Esophagus squamous epithelium (tissue), 5 donors: ENCODE measurements around the gene CCL7. TPM values are rescaled to one million over a fixed set of nuclear protein-coding genes. Genes with fewer than 3 reads are reported as not detected.
"Not testable (repeated sequence)": the region's sequence is repeated elsewhere in the genome, so short reads cannot be mapped to it uniquely, and the experiment has no call there.

ENCODE experiments used
- DNase-seq: peaks from one replicate; lab custom pipeline; 2025; lab: John Stamatoyannopoulos, UW
- H3K27ac ChIP-seq, 4 donors: fragments of 200-600 bp; sonication (generic); one replicate each; pipeline ENCODE4 v1.5.1; 2016 to 2019; ENCODE audit warnings: mild to moderate bottlenecking in 1 of 4
- H3K27me3 ChIP-seq, 4 donors: fragments of 200-600 bp; sonication (generic); 1 replicate in 3 of 4; 2 replicates in 1 of 4; pipeline versions ENCODE4 v1.5.1 to v1.6.0; 2017 to 2021; ENCODE audit warnings: antibody characterized with exemption in 1 of 4
- H3K36me3 ChIP-seq, 3 donors: fragments of 200-600 bp; sonication (generic); one replicate each; pipeline ENCODE4 v1.5.1; 2016 to 2019
- H3K4me1 ChIP-seq, 3 donors: fragments of 200-600 bp; sonication (generic); one replicate each; pipeline ENCODE4 v1.5.1; 2017 to 2019
- H3K4me3 ChIP-seq, 4 donors: fragments of 200-600 bp; sonication (generic); 1 replicate in 3 of 4; 2 replicates in 1 of 4; pipeline ENCODE4 v1.5.1; 2016 to 2019; ENCODE audit warnings: mild to moderate bottlenecking in 2 of 4, moderate library complexity in 1 of 4
- H3K9me3 ChIP-seq, 3 donors: fragments of 200-600 bp; sonication (generic); one replicate each; pipeline ENCODE4 v1.5.1; 2016 to 2019
- POLR2A ChIP-seq, 4 donors: fragments of 450-650 bp; IDR thresholded peaks; one replicate each; pipeline ENCODE4 v1.6.1; 2017; ENCODE audit warnings: antibody characterized with exemption in 4 of 4, mild to moderate bottlenecking in 4 of 4, moderate library complexity in 3 of 4
- WGBS, 2 donors: methylation state at CpG; one replicate each; pipeline ENCODE4 v1.1.5; 2018; 5-methylcytosine and 5-hydroxymethylcytosine counted together
- intact Hi-C: fragments of 100-400 bp; cut with DNase I; formaldehyde crosslinking; loops from one replicate; pipeline ENCODE4 v1.15.0; 2022
- total RNA-seq, 4 donors: library from RNA; depleted of rRNA; stranded (reverse); fragments of >200 nt; gene quantifications; one replicate each; pipeline ENCODE4 v1.1.0, GENCODE V29; 2016
- TF ChIP-seq, protein P1 (sequence below), 6 experiments: fragments of 450-650 bp in 4 of 6; fragments of 200-600 bp in 2 of 6; sonication (generic) in 2 of 6; IDR thresholded peaks; one replicate each; pipeline ENCODE4 v1.5.1; 2016 to 2019; ENCODE audit warnings: antibody characterized with exemption in 6 of 6, mild to moderate bottlenecking in 4 of 6, moderate library complexity in 4 of 6
- donor health status: DM: yes; HTN: yes; CAD: no.

Gene CCL7
- total RNA-seq, 4 donors from 2014 or later: not detected

DNA sequence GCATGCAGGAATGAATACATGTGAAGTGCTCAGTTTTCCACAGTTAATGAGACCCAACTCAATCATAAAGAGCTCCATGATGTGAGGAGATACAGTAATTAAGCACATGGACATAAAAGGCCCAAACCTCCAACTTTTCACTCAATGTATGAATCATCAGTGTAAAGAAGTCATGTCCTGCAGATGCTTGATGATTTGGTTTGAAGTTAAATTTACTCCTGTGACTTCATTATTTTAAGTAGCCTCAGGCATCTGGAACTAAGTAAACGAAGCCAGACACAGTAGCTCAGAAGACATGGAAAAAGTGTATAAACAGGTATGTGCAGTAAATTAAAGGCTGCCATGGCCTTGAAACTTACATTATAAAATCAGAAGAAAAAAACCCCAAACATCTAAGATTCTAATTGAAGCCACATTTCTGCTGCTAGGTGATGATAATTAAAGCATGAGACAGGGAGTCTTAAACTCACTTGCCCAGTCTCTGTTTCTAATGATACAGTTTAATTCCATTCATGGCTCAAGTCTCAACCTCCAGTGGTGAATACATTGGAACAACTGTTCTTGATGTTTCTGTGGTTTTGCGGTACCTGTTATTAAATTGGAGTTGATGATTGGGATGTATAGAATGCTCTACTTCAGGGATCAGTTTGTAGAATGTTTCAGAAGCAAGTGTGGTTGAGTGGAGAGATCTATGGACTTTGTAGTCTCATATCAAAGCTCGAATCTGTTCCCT lies 43.8 kb upstream of the CCL7 start:
- H3K4me1 ChIP-seq: peaks cover 0 to 23% (median 0%) of the 10 kb centered on the region in 3 donors
- H3K36me3 ChIP-seq: no peaks in the 10 kb centered on the region
- DNase-seq: no peak
- intact Hi-C loops: no loop called here
- WGBS, 2 donors: 39 to 44% methylated on average over 3 of the region's 3 CpGs
- H3K4me3 ChIP-seq: no peak overlapping the region
- H3K27me3 ChIP-seq: peaks cover 0 to 22% (median 0%) of the 10 kb centered on the region in 4 donors
- no peak overlapping the region for H3K27ac ChIP-seq
- no peak for TF ChIP-seq POLR2A (IDR thresholded peaks at IDR 0.05)
- TF ChIP-seq, protein P1, sequence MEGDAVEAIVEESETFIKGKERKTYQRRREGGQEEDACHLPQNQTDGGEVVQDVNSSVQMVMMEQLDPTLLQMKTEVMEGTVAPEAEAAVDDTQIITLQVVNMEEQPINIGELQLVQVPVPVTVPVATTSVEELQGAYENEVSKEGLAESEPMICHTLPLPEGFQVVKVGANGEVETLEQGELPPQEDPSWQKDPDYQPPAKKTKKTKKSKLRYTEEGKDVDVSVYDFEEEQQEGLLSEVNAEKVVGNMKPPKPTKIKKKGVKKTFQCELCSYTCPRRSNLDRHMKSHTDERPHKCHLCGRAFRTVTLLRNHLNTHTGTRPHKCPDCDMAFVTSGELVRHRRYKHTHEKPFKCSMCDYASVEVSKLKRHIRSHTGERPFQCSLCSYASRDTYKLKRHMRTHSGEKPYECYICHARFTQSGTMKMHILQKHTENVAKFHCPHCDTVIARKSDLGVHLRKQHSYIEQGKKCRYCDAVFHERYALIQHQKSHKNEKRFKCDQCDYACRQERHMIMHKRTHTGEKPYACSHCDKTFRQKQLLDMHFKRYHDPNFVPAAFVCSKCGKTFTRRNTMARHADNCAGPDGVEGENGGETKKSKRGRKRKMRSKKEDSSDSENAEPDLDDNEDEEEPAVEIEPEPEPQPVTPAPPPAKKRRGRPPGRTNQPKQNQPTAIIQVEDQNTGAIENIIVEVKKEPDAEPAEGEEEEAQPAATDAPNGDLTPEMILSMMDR (IDR thresholded peaks at IDR 0.05): no peak
- H3K9me3 ChIP-seq: peaks cover 0 to 20% (median 11%) of the 10 kb centered on the region in 3 donors

DNA sequence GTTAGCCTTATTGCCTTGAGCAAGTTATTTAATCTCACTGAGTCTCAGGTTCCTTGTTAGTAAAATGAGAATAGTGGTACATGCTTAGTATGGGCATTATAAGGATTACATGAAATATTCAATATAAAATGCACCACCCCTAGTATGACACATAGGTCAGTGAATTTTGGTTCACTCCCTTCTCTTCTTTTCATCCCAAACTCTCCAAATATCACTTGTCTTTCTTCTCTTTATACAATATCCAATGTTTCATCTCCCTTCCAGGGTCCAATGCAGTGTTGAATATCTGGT lies 43.3 kb upstream of the CCL7 start:
- TF ChIP-seq, protein P1 (IDR thresholded peaks at IDR 0.05): no peak
- no peak for TF ChIP-seq POLR2A (IDR thresholded peaks at IDR 0.05)
- Histone ChIP-seq H3K36me3 (no peaks in the 10 kb centered on the region), H3K9me3 (peaks cover 0 to 20% (median 11%) of the 10 kb centered on the region in 3 donors), H3K27me3 (peaks cover 0 to 22% (median 0%) of the 10 kb centered on the region in 4 donors), H3K27ac (no peak overlapping the region), H3K4me3 (no peak overlapping the region), H3K4me1 (peaks cover 0 to 23% (median 0%) of the 10 kb centered on the region in 3 donors)
- intact Hi-C loops: no loop called here
- DNase-seq: no peak

DNA sequence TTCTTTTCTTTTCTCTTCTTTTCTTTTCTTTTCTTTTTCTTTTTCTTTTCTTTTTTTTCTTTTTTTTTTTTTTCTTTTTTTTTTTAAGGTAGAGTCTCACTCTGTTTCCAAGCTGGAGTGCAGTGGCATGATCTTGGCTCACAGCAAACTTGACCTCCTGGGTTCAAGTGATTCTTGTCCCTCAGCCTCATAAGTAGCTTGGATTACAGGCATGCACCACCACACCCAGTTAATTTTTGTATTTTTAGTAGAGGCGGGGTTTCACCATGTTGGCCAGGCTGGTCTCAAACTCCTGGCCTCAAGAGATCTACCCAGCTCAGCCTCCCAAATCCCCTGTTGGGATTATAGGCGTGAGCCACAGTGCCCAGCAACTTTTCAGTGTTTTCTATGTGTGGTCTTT lies 42.7 kb upstream of the CCL7 start:
- intact Hi-C loops, DNase-seq, H3K36me3 ChIP-seq, H3K4me3 ChIP-seq, H3K27ac ChIP-seq: not testable (repeated sequence)
- 64 to 66% methylated on average over 1 to 2 of the region's 2 CpGs for WGBS, 2 donors
- H3K4me1 ChIP-seq: peaks cover 0 to 23% (median 0%) of the 10 kb centered on the region in 3 donors
- peaks cover 0 to 20% (median 11%) of the 10 kb centered on the region in 3 donors for H3K9me3 ChIP-seq
- H3K27me3 ChIP-seq: peaks cover 0 to 22% (median 0%) of the 10 kb centered on the region in 4 donors

DNA sequence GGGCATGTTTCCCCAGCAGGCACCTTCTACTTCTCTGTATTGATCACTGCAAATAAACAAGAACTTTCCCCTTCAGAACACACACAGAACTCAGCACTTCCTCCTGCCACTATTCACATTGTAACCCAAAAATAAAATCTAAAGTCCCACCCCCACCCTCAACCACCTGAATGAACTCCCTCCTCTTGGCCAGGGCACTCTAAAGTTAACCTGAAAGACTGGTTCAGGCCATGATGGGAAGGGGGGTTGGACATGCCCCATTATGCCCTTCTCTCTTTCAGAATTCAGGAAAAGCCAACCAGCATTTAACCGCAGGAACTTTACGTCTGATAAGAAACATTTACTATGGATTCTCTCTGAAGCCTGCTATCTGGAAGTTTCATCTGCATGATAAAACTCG lies 42.3 kb upstream of the CCL7 start:
- no peaks in the 10 kb centered on the region for H3K36me3 ChIP-seq
- no peak for TF ChIP-seq POLR2A (IDR thresholded peaks at IDR 0.05)
- H3K4me3 ChIP-seq: no peak overlapping the region
- H3K4me1 ChIP-seq: peaks cover 0 to 23% (median 0%) of the 10 kb centered on the region in 3 donors
- peaks cover 0 to 20% (median 11%) of the 10 kb centered on the region in 3 donors for H3K9me3 ChIP-seq
- peaks cover 0 to 22% (median 0%) of the 10 kb centered on the region in 4 donors for H3K27me3 ChIP-seq
- 22 to 43% methylated on average over 3 of the region's 3 CpGs for WGBS, 2 donors
- intact Hi-C loops: no loop called here
- no peak for DNase-seq
- H3K27ac ChIP-seq: no peak overlapping the region

DNA sequence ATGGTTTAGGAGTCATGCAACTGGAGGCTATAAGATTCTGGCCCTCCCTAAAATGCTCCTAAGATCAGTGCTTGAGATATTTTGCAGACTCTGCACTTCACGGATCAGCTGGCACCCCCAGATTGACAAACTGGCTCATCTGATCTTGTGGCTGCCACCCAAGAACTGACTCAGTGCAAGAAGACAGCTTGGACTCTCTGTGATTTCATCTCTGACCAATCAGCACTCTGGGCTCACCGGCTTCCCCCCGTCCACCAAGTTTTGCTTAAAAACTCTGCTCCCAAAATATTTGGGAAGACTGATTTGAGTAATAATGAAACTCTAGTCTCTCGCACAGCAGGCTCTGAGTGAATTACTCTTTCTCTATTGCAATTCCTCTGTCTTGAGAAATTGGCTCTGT lies 41.2 kb upstream of the CCL7 start:
- no peaks in the 10 kb centered on the region for H3K36me3 ChIP-seq
- no peak overlapping the region for H3K4me3 ChIP-seq
- H3K9me3 ChIP-seq: peaks cover 0 to 20% (median 11%) of the 10 kb centered on the region in 3 donors
- 69 to 88% methylated on average over 2 to 4 of the region's 4 CpGs for WGBS, 2 donors
- no peak for DNase-seq
- peaks cover 0 to 30% (median under 1%) of the 10 kb centered on the region in 3 donors for H3K4me1 ChIP-seq
- no peak overlapping the region for H3K27ac ChIP-seq
- intact Hi-C loops: no loop called here
- TF ChIP-seq, protein P1 (IDR thresholded peaks at IDR 0.05): no peak
- no peak for TF ChIP-seq POLR2A (IDR thresholded peaks at IDR 0.05)
- H3K27me3 ChIP-seq: peaks cover 0 to 15% (median 0%) of the 10 kb centered on the region in 4 donors

DNA sequence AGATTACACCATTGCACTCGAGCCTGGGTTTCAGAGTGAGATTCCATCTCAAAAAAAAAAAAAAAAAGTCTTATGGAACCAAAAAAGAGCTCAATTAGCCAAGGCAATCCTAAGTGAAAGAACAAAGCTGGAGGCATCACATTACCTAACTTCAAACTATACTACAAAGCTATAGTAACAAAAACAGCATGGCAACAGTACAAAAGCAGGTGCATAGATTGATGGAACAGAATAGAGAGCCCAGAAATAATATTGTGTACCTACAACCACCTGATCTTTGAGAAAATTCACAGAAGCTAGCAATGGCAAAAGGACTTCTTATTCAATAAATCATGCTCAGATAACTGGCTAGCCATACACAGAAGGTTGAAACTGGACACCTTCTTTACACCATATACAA lies 39.7 kb upstream of the CCL7 start:
- H3K27me3 ChIP-seq: peaks cover 0 to 2% (median 0%) of the 10 kb centered on the region in 4 donors
- no peak overlapping the region for H3K4me3 ChIP-seq
- H3K4me1 ChIP-seq: peaks cover 13 to 45% (median 15%) of the 10 kb centered on the region in 3 donors
- H3K36me3 ChIP-seq: no peaks in the 10 kb centered on the region
- H3K27ac ChIP-seq: no peak overlapping the region
- intact Hi-C loops: no loop called here
- DNase-seq: no peak
- WGBS, 2 donors: 55 to 71% methylated on average over 1 of the region's 1 CpG
- TF ChIP-seq, protein P1 (IDR thresholded peaks at IDR 0.05): no peak
- no peak for TF ChIP-seq POLR2A (IDR thresholded peaks at IDR 0.05)
- H3K9me3 ChIP-seq: peaks cover 0 to 20% (median 11%) of the 10 kb centered on the region in 3 donors
